Measurements from ENCODE around the gene ARHGAP22.

ARHGAP22 gene

DNA sequence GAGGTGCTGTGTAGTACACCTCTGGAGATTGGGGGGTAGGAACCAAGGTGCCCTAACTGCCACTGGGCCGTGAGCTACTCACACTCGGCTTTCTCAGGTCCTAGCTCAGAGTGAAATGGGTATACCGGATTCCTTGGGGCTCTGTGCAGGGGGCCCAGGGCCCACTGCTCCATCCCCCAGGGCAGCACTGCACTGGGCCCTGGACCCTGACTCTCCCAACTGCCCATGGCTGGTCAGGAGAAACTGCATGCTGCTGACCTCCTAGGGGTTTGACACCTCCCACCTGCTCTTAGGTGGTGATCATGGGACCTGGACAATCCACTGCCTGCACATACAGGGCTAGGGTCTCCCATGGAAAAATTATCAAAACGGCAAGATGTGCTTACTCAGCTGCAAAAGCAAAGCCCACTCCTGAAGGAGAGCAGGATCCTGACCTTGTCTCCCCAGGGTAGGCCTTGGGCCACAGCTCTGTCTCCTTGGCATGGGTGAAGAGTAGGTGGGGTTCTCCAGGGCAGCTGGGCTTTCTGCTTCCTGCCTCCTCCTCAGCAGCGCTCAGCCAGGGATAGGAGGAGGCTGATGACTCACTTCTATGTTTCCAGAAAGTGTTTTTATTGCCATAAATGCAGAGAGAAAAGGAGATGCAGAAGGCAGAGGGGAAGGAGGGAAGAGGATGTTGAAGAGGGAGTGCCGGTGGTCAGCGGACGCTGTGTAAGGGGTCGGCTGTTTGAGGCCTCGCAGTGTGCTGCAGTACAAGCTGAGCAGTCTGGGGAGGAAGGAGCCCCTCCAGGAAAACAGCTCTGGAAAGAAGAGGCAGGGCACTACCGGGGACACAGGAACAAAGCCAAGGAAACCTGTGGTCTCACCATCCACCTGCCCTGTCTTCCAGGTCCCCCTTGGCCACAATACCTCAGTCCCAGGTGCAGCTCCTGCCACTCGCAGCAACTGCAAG lies 107.8 kb downstream of the ARHGAP22 start:
- TF ChIP-seq CTCF (conservative IDR thresholded peaks at IDR 0.05; ENCODE audit: low read depth, low read length), result no peak
- peak; percentile 17 for DNase-seq (ENCODE audit: low read depth)
- no peak overlapping the region for H3K4me3 ChIP-seq (ENCODE audit: low read length)

GRCh38 chr10:48496105-48496830 lies 108.6 kb downstream of the ARHGAP22 start:
- no peak for TF ChIP-seq CTCF (conservative IDR thresholded peaks at IDR 0.05; ENCODE audit: low read depth, low read length)
- H3K4me3 ChIP-seq (ENCODE audit: low read length), result no peak overlapping the region
- no peak for DNase-seq (ENCODE audit: low read depth)

DNA sequence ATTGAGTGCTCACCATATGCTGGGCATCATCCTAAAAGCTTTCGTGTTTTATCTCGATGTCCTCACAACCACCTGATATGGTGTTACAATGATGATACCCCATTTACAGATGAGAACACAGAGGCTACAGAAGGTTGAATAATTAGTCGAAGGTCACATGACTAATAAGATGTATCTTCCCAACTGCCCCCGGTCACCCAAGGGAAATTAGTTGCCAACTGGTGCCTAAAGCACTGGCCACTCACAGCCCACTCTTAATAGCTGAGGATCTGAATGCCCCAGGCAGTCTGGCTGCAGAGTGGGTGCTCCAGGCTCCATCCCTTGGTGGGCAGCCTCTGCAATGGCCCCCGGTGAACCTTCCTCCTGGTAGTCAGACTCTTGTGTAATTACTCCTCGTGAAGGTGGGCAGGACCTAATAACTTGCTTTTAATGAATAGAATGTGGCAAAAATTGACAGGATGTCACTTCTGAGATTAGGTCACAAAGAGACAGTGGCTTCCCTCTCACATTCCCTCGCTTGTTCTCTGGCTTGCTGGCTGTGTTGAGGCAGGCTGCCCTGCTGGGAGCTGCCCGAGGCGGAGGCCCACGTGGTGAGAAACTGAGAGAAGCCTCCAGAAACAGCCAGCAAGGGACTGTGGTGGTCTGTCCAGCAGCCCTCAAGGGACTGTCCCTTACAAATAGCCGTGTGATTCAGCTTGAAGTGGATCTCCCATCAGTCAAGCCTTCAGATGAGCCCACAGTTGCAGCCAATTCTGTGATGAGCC lies 109.4 kb downstream of the ARHGAP22 start:
- no peak for DNase-seq (ENCODE audit: low read depth)
- no peak overlapping the region for H3K4me3 ChIP-seq (ENCODE audit: low read length)
- TF ChIP-seq CTCF (conservative IDR thresholded peaks at IDR 0.05; ENCODE audit: low read depth, low read length), result no peak

GRCh38 chr10:48494611-48495010 lies 110.3 kb downstream of the ARHGAP22 start:
- no peak overlapping the region for H3K4me3 ChIP-seq (ENCODE audit: low read length)
- TF ChIP-seq CTCF (conservative IDR thresholded peaks at IDR 0.05; ENCODE audit: low read depth, low read length), result no peak
- no peak for DNase-seq (ENCODE audit: low read depth)

DNA sequence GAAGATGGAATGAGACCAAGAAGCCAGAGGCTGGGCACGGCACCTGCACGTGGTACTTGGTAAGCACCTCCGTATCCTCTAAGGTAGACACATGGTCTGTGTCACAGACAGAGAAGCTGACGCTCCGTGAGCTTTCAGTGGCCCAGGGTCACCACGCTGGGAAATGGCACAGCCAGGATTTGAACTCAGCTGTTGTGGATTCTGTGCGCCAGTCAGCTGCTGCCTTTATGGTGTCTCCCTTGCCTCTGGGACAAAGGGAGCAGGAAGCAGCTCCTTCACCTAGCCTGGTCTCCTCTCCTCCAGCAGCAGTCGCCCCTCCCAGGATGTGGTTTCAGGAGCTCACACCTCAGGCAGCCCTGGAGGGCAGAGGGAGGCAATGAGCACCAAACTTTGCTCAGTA lies 110.8 kb downstream of the ARHGAP22 start:
- H3K4me3 ChIP-seq (ENCODE audit: low read length), result no peak overlapping the region
- no peak for DNase-seq (ENCODE audit: low read depth)
- no peak for TF ChIP-seq CTCF (conservative IDR thresholded peaks at IDR 0.05; ENCODE audit: low read depth, low read length)

GRCh38 chr10:48493083-48493871 lies 111.6 kb downstream of the ARHGAP22 start:
- TF ChIP-seq CTCF (conservative IDR thresholded peaks at IDR 0.05; ENCODE audit: low read depth, low read length), result no peak
- no peak overlapping the region for H3K4me3 ChIP-seq (ENCODE audit: low read length)
- DNase-seq (ENCODE audit: low read depth), result no peak
